WTC11 (cell line): ENCODE measurements around the gene TES.

ENCODE experiments used
- ATF1 ChIP-seq: sonication (generic); formaldehyde crosslinking; IDR thresholded peaks from 2 replicates; pipeline ENCODE4 v1.8.1; 2023; ENCODE audit warnings: mild to moderate bottlenecking, moderate library complexity, missing genetic modification reagents
- CREB1 ChIP-seq: sonication (generic); formaldehyde crosslinking; IDR thresholded peaks from 2 replicates; pipeline ENCODE4 v1.8.0; 2023; ENCODE audit warnings: mild to moderate bottlenecking, missing genetic modification reagents
- ETV6 ChIP-seq: sonication (generic); formaldehyde crosslinking; IDR thresholded peaks from 2 replicates; pipeline ENCODE4 v1.8.1; 2022; ENCODE audit warnings: mild to moderate bottlenecking, missing genetic modification reagents
- NFYB ChIP-seq: sonication (generic); formaldehyde crosslinking; conservative IDR thresholded peaks from 2 replicates; pipeline ENCODE4 v1.8.0; 2022; ENCODE audit warnings: low read depth, missing genetic modification reagents
- NR3C1 ChIP-seq: sonication (generic); formaldehyde crosslinking; conservative IDR thresholded peaks from 2 replicates; pipeline ENCODE4 v1.8.1; 2023; ENCODE audit warnings: low read depth, mild to moderate bottlenecking, missing genetic modification reagents
- TCF7 ChIP-seq: sonication (generic); formaldehyde crosslinking; IDR thresholded peaks from 2 replicates; pipeline ENCODE4 v1.8.0; 2022; ENCODE audit warnings: mild to moderate bottlenecking, low read depth, missing genetic modification reagents, moderate library complexity
- ZNF121 ChIP-seq: sonication (generic); formaldehyde crosslinking; IDR thresholded peaks from 2 replicates; pipeline ENCODE4 v1.8.0; 2023; ENCODE audit warnings: missing genetic modification reagents
- TF ChIP-seq, protein P1 (sequence below): fragments of 200-600 bp; IDR thresholded peaks from 2 replicates; pipeline ENCODE4 v1.8.0; 2022; ENCODE audit warnings: antibody characterized with exemption
- TF ChIP-seq, protein P2 (sequence below): sonication (generic); formaldehyde crosslinking; IDR thresholded peaks from 2 replicates; pipeline ENCODE4 v1.8.1; 2022; ENCODE audit warnings: low read depth, mild to moderate bottlenecking, moderate library complexity, missing genetic modification reagents, borderline replicate concordance
- TF ChIP-seq, protein P3 (sequence below): sonication (generic); formaldehyde crosslinking; IDR thresholded peaks from 2 replicates; pipeline ENCODE4 v1.8.1; 2023; ENCODE audit warnings: mild to moderate bottlenecking, moderate library complexity, missing genetic modification reagents
- TF ChIP-seq, protein P4 (sequence below): sonication (generic); formaldehyde crosslinking; IDR thresholded peaks from 2 replicates; pipeline ENCODE4 v1.8.1; 2023; ENCODE audit warnings: mild to moderate bottlenecking, missing genetic modification reagents

DNA sequence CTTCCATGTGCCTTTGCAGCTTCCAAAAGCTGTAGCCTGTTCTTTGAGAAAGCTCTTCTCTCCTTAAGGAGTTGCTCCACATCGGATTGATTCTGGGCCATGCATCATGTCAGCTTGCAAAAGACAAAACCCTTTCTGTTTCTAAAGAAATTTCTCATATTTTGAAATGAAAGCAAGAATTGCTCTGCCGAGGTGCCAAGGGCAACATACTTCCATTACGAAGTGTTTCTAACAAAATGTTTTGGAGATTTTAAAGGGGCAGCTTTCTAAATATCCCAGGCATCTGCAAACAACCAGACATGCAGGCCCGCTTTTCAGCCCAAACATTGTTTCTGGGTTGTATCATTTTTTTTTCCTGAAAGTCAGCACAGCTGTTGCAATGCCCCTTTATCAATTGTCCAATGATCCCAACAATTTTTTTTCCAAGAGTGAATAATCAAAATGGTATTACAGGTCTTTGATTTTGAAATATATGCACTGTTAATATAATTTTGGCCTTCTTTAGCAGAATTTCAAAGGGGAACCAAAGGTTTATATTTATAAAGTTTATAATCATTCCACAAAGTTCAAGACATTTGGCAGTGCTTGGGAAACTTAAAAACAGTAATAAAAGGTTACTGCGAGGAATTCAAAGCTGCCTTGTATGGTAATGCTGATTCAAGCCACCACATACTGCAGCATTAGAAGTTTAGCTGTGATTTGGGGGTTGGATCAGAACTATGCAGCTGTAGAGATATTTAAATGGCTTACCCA, 61.0 kb downstream of the TES start:
- TF ChIP-seq, protein P1, sequence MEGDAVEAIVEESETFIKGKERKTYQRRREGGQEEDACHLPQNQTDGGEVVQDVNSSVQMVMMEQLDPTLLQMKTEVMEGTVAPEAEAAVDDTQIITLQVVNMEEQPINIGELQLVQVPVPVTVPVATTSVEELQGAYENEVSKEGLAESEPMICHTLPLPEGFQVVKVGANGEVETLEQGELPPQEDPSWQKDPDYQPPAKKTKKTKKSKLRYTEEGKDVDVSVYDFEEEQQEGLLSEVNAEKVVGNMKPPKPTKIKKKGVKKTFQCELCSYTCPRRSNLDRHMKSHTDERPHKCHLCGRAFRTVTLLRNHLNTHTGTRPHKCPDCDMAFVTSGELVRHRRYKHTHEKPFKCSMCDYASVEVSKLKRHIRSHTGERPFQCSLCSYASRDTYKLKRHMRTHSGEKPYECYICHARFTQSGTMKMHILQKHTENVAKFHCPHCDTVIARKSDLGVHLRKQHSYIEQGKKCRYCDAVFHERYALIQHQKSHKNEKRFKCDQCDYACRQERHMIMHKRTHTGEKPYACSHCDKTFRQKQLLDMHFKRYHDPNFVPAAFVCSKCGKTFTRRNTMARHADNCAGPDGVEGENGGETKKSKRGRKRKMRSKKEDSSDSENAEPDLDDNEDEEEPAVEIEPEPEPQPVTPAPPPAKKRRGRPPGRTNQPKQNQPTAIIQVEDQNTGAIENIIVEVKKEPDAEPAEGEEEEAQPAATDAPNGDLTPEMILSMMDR: no peak
- TF ChIP-seq NR3C1 (CRISPR knock-in tag) (no peak), CREB1 (CRISPR knock-in tag) (no peak), TCF7 (CRISPR knock-in tag) (no peak), ATF1 (CRISPR knock-in tag) (no peak), ZNF121 (no peak), NFYB (CRISPR knock-in tag) (no peak), ETV6 (CRISPR knock-in tag) (no peak)
- TF ChIP-seq, protein P2, sequence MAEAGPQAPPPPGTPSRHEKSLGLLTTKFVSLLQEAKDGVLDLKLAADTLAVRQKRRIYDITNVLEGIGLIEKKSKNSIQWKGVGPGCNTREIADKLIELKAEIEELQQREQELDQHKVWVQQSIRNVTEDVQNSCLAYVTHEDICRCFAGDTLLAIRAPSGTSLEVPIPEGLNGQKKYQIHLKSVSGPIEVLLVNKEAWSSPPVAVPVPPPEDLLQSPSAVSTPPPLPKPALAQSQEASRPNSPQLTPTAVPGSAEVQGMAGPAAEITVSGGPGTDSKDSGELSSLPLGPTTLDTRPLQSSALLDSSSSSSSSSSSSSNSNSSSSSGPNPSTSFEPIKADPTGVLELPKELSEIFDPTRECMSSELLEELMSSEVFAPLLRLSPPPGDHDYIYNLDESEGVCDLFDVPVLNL: no peak
- TF ChIP-seq, protein P3, sequence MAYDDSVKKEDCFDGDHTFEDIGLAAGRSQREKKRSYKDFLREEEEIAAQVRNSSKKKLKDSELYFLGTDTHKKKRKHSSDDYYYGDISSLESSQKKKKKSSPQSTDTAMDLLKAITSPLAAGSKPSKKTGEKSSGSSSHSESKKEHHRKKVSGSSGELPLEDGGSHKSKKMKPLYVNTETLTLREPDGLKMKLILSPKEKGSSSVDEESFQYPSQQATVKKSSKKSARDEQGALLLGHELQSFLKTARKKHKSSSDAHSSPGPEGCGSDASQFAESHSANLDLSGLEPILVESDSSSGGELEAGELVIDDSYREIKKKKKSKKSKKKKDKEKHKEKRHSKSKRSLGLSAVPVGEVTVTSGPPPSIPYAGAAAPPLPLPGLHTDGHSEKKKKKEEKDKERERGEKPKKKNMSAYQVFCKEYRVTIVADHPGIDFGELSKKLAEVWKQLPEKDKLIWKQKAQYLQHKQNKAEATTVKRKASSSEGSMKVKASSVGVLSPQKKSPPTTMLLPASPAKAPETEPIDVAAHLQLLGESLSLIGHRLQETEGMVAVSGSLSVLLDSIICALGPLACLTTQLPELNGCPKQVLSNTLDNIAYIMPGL (CRISPR knock-in tag): no peak
- TF ChIP-seq, protein P4, sequence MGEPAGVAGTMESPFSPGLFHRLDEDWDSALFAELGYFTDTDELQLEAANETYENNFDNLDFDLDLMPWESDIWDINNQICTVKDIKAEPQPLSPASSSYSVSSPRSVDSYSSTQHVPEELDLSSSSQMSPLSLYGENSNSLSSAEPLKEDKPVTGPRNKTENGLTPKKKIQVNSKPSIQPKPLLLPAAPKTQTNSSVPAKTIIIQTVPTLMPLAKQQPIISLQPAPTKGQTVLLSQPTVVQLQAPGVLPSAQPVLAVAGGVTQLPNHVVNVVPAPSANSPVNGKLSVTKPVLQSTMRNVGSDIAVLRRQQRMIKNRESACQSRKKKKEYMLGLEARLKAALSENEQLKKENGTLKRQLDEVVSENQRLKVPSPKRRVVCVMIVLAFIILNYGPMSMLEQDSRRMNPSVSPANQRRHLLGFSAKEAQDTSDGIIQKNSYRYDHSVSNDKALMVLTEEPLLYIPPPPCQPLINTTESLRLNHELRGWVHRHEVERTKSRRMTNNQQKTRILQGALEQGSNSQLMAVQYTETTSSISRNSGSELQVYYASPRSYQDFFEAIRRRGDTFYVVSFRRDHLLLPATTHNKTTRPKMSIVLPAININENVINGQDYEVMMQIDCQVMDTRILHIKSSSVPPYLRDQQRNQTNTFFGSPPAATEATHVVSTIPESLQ (CRISPR knock-in tag): no peak
